CD4-positive, alpha-beta T cell (primary cell): ENCODE results near the gene PTCD1. TPM values are rescaled to one million over a fixed set of nuclear protein-coding genes. Genes with fewer than 3 reads are reported as not detected.
"Not testable (repeated sequence)": the region's sequence is repeated elsewhere in the genome, so short reads cannot be mapped to it uniquely, and the experiment has no call there.

Source experiments
- ATAC-seq: fragments of 200-7000 bp; cut with Tn5 transposase; one replicate; pipeline ENCODE4 v1.10.0; 2022; ENCODE audit warnings: mild to moderate bottlenecking; ENCODE audit not compliant: poor library complexity
- CTCF ChIA-PET: fragments of 350-600 bp; sonication (Branson Sonifier 250); formaldehyde crosslinking; loops from one replicate; lab custom pipeline; 2021; ENCODE audit warnings: antibody characterized with exemption, inconsistent platforms; lab: Charles Lee
- POLR2A ChIA-PET: fragments of 350-600 bp; sonication (Branson Sonifier 250); formaldehyde crosslinking; loops from one replicate; lab custom pipeline; 2021; ENCODE audit warnings: antibody characterized with exemption, inconsistent platforms; lab: Charles Lee
- DNase-seq, 14 experiments: peaks; one replicate each; pipeline ENCODE4 v3.0.0-alpha.2; 2013 to 2020; ENCODE audit warnings: mixed read lengths in 2 of 14
- H3K27ac ChIP-seq, 2 donors: one replicate each; pipeline versions ENCODE4 v1.5.1 to v1.7.0; 2013; ENCODE audit warnings: low read length in 2 of 2, low read depth in 1 of 2, mild to moderate bottlenecking in 1 of 2
- H3K27me3 ChIP-seq, 2 experiments: 1 replicate in 1 of 2; 2 replicates in 1 of 2; pipeline versions ENCODE4 v1.6.1 to v1.7.0; 2013; ENCODE audit warnings: low read length in 2 of 2, control low read depth in 1 of 2, mild to moderate bottlenecking in 1 of 2, moderate library complexity in 1 of 2; ENCODE audit not compliant: insufficient read depth in 2 of 2, control insufficient read depth in 1 of 2
- H3K36me3 ChIP-seq: one replicate; pipeline ENCODE4 v1.6.1; 2013; ENCODE audit warnings: low read length, control low read depth; ENCODE audit not compliant: insufficient read depth
- H3K4me1 ChIP-seq: one replicate; pipeline ENCODE4 v1.6.1; 2013; ENCODE audit warnings: low read length, control low read depth; ENCODE audit not compliant: insufficient read depth
- H3K4me3 ChIP-seq: one replicate; pipeline ENCODE4 v1.5.1; 2013; ENCODE audit warnings: mild to moderate bottlenecking, low read length, moderate library complexity
- H3K9me3 ChIP-seq, 2 experiments: 1 replicate in 1 of 2; 2 replicates in 1 of 2; pipeline versions ENCODE4 v1.6.1 to v1.7.0; 2013; ENCODE audit warnings: low read length in 2 of 2, mild to moderate bottlenecking in 2 of 2, control low read depth in 1 of 2, moderate library complexity in 1 of 2; ENCODE audit not compliant: control insufficient read depth in 1 of 2, insufficient read depth in 1 of 2
- H3K27ac Mint-ChIP-seq: one replicate; pipeline ENCODE4 v1.8.0; 2020; ENCODE audit warnings: mixed read lengths
- H3K27me3 Mint-ChIP-seq: one replicate; pipeline ENCODE4 v1.8.0; 2021; ENCODE audit warnings: mixed read lengths
- H3K36me3 Mint-ChIP-seq: one replicate; pipeline ENCODE4 v1.8.0; 2021; ENCODE audit warnings: low read depth, mixed read lengths
- H3K4me1 Mint-ChIP-seq: one replicate; pipeline ENCODE4 v1.8.0; 2021; ENCODE audit warnings: low read depth, mixed read lengths
- H3K4me3 Mint-ChIP-seq: one replicate; pipeline ENCODE4 v1.8.0; 2020; ENCODE audit warnings: mild to moderate bottlenecking, mixed read lengths
- H3K9me3 Mint-ChIP-seq: one replicate; pipeline ENCODE4 v1.8.0; 2020; ENCODE audit warnings: mixed read lengths
- intact Hi-C, 2 experiments: fragments of 100-400 bp; cut with DNase I in 1 of 2; cut with micrococcal nuclease in 1 of 2; formaldehyde crosslinking; loops; one replicate each; pipeline versions ENCODE4 v1.15.1 to v1.9.0; 2023 to 2025; cut with DNase I, micrococcal nuclease
- total RNA-seq, 174 experiments: library from RNA in 2 of 174; stranded (reverse) in 2 of 174; gene quantifications; one replicate each; pipeline ENCODE4 v1.2.3 and lab custom pipeline; 2021 to 2026
- TF ChIP-seq, protein P1 (sequence below): fragments of 200-600 bp; IDR thresholded peaks from one replicate; pipeline ENCODE4 v1.8.0; 2022; ENCODE audit warnings: antibody characterized with exemption, mild to moderate bottlenecking

The PTCD1 gene
- total RNA-seq, 2 experiments from 2014 or later = 4.8 to 5.3 TPM

DNA sequence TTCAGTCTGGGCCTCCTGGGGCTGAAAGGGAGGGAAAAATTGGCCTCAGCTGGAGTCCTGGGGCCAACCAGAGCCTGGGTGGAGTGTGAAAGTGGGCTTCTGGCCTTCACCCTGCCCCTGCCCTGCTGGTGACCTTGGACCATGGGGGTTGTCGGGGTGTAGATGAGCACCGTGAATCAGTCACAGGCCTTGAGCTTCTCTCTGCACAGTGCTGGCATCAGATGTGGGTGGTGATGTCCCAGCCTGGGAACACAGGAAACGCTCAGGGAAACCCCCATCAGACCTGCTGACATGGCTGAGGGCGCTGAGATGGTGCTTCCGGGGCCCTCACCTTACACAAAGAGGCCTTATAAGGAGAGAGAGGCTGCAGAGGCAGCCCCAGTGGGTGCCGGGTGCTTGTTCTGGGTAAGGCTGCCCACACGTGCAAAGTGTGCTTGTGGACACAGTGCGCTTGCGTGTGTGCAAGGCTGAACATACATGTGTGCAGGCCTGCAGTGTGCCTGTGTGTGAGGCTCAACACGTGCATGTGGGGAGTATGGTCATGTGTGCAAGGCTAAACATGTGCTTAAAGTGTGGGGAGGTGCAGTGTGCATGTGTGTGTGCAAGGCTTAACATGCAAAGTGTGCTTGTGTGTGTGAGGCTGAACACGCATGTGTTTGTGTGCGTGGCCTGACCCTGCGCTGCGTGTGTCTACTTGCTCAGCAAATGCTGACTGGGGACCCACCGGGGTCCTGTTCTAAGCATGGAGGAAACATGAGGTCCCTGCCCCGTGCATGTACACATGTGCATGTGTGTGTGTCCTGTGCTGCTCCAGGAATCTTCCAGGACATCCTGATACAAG is 57.6 kb downstream of the PTCD1 start:
- peak; percentile 83 to 98 (median 86) for DNase-seq
- Histone ChIP-seq H3K27ac (peak overlapping the region; percentile 99), H3K36me3 (peaks cover 58% of the 10 kb centered on the region), H3K4me1 (peaks cover 94% of the 10 kb centered on the region), H3K9me3 (no peaks in the 10 kb centered on the region), H3K4me3 (peak overlapping the region; percentile 55), H3K27me3 (no peaks in the 10 kb centered on the region)
- H3K4me1 Mint-ChIP-seq = peaks cover 63% of the 10 kb centered on the region
- peak overlapping the region; percentile 95 for H3K27ac Mint-ChIP-seq
- CTCF ChIA-PET = interaction anchor here (1.6 kb wide), 1 partner anchor 15 kb away, joined by 5 read pairs; no protein-coding TSS in a partner anchor
- peaks cover 50% of the 10 kb centered on the region for H3K36me3 Mint-ChIP-seq
- intact Hi-C loops = loop anchor here in 1 of 2 experiments (1.0 kb wide), 1 partner anchor 27 kb away; the partner anchor contains the start of genes BUD31 and PDAP1
- no peaks in the 10 kb centered on the region for H3K27me3 Mint-ChIP-seq
- peak; percentile 80 for ATAC-seq
- no peaks in the 10 kb centered on the region for H3K9me3 Mint-ChIP-seq
- POLR2A ChIA-PET = interaction anchor here (0.6 to 2.5 kb wide), 12 partner anchors 9 to 177 kb away, joined by 3 to 39 read pairs (median 5); partner anchors contain the start of genes ARPC1A, BUD31, PDAP1 and ZNF394
- H3K4me3 Mint-ChIP-seq = peak overlapping the region; percentile 80
- TF ChIP-seq, protein P1, sequence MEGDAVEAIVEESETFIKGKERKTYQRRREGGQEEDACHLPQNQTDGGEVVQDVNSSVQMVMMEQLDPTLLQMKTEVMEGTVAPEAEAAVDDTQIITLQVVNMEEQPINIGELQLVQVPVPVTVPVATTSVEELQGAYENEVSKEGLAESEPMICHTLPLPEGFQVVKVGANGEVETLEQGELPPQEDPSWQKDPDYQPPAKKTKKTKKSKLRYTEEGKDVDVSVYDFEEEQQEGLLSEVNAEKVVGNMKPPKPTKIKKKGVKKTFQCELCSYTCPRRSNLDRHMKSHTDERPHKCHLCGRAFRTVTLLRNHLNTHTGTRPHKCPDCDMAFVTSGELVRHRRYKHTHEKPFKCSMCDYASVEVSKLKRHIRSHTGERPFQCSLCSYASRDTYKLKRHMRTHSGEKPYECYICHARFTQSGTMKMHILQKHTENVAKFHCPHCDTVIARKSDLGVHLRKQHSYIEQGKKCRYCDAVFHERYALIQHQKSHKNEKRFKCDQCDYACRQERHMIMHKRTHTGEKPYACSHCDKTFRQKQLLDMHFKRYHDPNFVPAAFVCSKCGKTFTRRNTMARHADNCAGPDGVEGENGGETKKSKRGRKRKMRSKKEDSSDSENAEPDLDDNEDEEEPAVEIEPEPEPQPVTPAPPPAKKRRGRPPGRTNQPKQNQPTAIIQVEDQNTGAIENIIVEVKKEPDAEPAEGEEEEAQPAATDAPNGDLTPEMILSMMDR = no peak

DNA sequence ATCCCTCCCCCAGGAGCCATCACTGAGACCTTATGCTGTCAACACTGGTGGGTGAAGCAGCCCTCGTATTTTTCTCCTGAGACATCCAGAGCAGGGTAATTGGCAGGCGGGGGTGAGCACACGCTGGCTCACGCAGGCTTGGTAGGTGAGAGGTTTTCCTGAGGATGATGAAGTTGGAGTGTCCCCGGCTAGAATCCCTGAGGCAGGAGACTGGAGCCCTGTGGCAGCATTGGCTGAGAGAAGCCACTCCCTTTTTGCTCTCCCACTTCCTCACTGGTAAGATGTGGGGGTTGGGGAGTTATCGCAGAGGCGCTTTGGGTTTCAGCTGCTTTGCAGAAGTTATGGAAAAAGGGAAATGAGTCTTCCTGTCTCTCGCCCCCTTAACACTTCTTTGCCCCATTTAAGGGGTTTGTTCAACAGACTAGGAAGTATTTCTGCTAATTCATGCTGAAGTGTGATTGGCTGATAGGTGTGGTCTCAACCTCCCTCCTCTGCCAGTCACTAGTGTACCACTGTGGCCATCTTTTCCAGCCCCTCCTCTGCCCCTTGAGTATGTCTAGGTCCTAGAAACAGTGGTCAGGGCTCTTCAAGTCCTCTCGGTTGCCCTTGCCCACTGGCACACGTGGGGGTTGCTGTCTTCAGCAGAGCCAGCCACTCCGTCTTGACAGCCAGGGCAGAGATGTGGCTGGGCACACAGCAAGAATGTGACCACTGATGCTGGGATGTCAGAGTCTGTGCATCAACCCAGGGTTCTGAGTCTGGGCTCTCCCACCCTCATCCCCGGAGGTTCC is 58.4 kb downstream of the PTCD1 start:
- ATAC-seq (peak; percentile 4), DNase-seq (peak in 4 of 14 experiments; percentile 19 to 75 (median 72))
- H3K4me1 ChIP-seq = peaks cover 94% of the 10 kb centered on the region
- TF ChIP-seq, protein P1 = no peak
- ChIA-PET POLR2A (interaction anchor here (0.6 to 2.5 kb wide), 12 partner anchors 10 to 178 kb away, joined by 3 to 39 read pairs (median 5); partner anchors contain the start of genes ARPC1A, BUD31, PDAP1 and ZNF394), CTCF (interaction anchor here (1.3 to 1.6 kb wide), 2 partner anchors 14 to 15 kb away, joined by 4 to 5 read pairs; no protein-coding TSS in a partner anchor)
- H3K9me3 ChIP-seq = no peaks in the 10 kb centered on the region
- peaks cover 61% of the 10 kb centered on the region for H3K4me1 Mint-ChIP-seq
- H3K36me3 Mint-ChIP-seq = peaks cover 47% of the 10 kb centered on the region
- no peaks in the 10 kb centered on the region for H3K9me3 Mint-ChIP-seq
- no peaks in the 10 kb centered on the region for H3K27me3 ChIP-seq
- peak overlapping the region; percentile 99 for H3K27ac ChIP-seq
- peak overlapping the region; percentile 55 for H3K4me3 ChIP-seq
- intact Hi-C loops = no loop called here
- H3K27ac Mint-ChIP-seq = peak overlapping the region; percentile 95
- no peaks in the 10 kb centered on the region for H3K27me3 Mint-ChIP-seq
- H3K4me3 Mint-ChIP-seq = peak overlapping the region; percentile 80
- peaks cover 51% of the 10 kb centered on the region for H3K36me3 ChIP-seq

GRCh38 chr7:99379693-99380031 is 58.9 kb downstream of the PTCD1 start:
- Mint-ChIP-seq H3K4me1 (peaks cover 60% of the 10 kb centered on the region), H3K4me3 (peak overlapping the region; percentile 80), H3K27ac (peak overlapping the region; percentile 95), H3K36me3 (peaks cover 47% of the 10 kb centered on the region)
- H3K27me3 ChIP-seq, intact Hi-C loops, ATAC-seq, H3K9me3 ChIP-seq, DNase-seq, H3K27me3 Mint-ChIP-seq, H3K9me3 Mint-ChIP-seq: not testable (repeated sequence)
- CTCF ChIA-PET = interaction anchor here (1.0 to 1.3 kb wide), 3 partner anchors 14 to 18 kb away, joined by 3 to 4 read pairs (median 3); no protein-coding TSS in a partner anchor
- peaks cover 89% of the 10 kb centered on the region for H3K4me1 ChIP-seq
- POLR2A ChIA-PET = interaction anchor here (1.0 to 2.5 kb wide), 4 partner anchors 14 to 125 kb away, joined by 4 to 39 read pairs (median 6); partner anchors contain the start of genes BUD31, PDAP1 and ZKSCAN5
- H3K27ac ChIP-seq = peak overlapping the region; percentile 99
- peaks cover 50% of the 10 kb centered on the region for H3K36me3 ChIP-seq
- peak overlapping the region; percentile 55 for H3K4me3 ChIP-seq
